ENCODE results near the gene SLC39A11. TPM values are rescaled to one million over a fixed set of nuclear protein-coding genes. Genes with fewer than 3 reads are reported as not detected.

The SLC39A11 gene
- total RNA-seq, 1 experiment from 2014 or later: 15.2 TPM

- H3K27me3 ChIP-seq (ENCODE audit: insufficient read depth, low read length): no peaks in the 10 kb centered on the region
- H4K8ac ChIP-seq (replicated peaks; ENCODE audit: insufficient read length, low read depth, low read length): no peak overlapping the region
- peaks cover 0 to 2% (median 0%) of the 10 kb centered on the region in 3 experiments; a peak in 2 of 7 replicates for H3K36me3 Mint-ChIP-seq (ENCODE audit: insufficient read depth in 1 of 3, low read depth in 3 of 3)
- TF ChIP-seq CTCF (conservative IDR thresholded peaks at IDR 0.05): no peak
- H4K20me1 ChIP-seq (ENCODE audit: control insufficient read depth, insufficient read depth, insufficient read length): no peaks in the 10 kb centered on the region
- H3K14ac ChIP-seq (ENCODE audit: insufficient read depth, low read length): no peak overlapping the region
- H3K4me1 ChIP-seq (ENCODE audit: insufficient read depth, low read length): no peaks in the 10 kb centered on the region
- no peak overlapping the region for H4K91ac ChIP-seq (ENCODE audit: insufficient read length, low read depth, low read length)
- no peak overlapping the region for H2AK5ac ChIP-seq (ENCODE audit: insufficient read length, low read length)
- H2BK12ac ChIP-seq (ENCODE audit: insufficient read length, low read depth, low read length): no peak overlapping the region
- H2BK120ac ChIP-seq (ENCODE audit: low read depth, low read length, poor library complexity, severe bottlenecking): no peak overlapping the region
- no peak overlapping the region for H2BK15ac ChIP-seq (ENCODE audit: low read depth, low read length)
- H3K9me3 Mint-ChIP-seq: peaks cover 0 to 4% of the 10 kb centered on the region in 2 experiments; a peak in 2 of 5 replicates
- no peak overlapping the region for H3K4ac ChIP-seq (ENCODE audit: low read depth, low read length)
- WGBS (ENCODE audit: extremely low coverage, insufficient read length, low lambda C conversion rate): no CpG with 5 or more reads among the region's 4 CpGs
- H3K4me3 Mint-ChIP-seq: no peak overlapping the region
- H3K79me2 ChIP-seq (ENCODE audit: insufficient read depth, low read length): no peaks in the 10 kb centered on the region
- no peak overlapping the region for H3T11ph ChIP-seq (ENCODE audit: low read length)
- no peak overlapping the region for H2BK5ac ChIP-seq (ENCODE audit: insufficient read length, low read length)
- H3K9me3 ChIP-seq (ENCODE audit: control insufficient read depth, low read depth, low read length): no peaks in the 10 kb centered on the region
- no peak overlapping the region for H3K23ac ChIP-seq (ENCODE audit: insufficient read length, low read depth, low read length)
- no peak overlapping the region for H3K56ac ChIP-seq (ENCODE audit: insufficient read length, low read depth, low read length)
- H3K27ac ChIP-seq (ENCODE audit: insufficient read length, low read depth, low read length): no peak overlapping the region
- no peaks in the 10 kb centered on the region for H3K79me1 ChIP-seq (ENCODE audit: insufficient read depth, low read depth, low read length, poor library complexity, severe bottlenecking)
- H3K4me2 ChIP-seq (ENCODE audit: insufficient read depth, insufficient read length, low read length): no peak overlapping the region
- H2BK20ac ChIP-seq (ENCODE audit: low read depth, low read length, poor library complexity, severe bottlenecking): no peak overlapping the region
- H3K23me2 ChIP-seq (ENCODE audit: insufficient read length, low read depth, low read length, poor library complexity, severe bottlenecking): no peaks in the 10 kb centered on the region
- no peak for DNase-seq
- H3K18ac ChIP-seq (ENCODE audit: insufficient read length, low read depth, low read length): no peak overlapping the region
- H3K9ac ChIP-seq (ENCODE audit: extremely low read depth, insufficient read length, low read length): no peak overlapping the region
- no peak overlapping the region for H4K5ac ChIP-seq (ENCODE audit: insufficient read length, low read depth, low read length)
- H3K27me3 Mint-ChIP-seq (ENCODE audit: low read depth): peaks cover 6% of the 10 kb centered on the region; the same call in 1 of the 2 replicates
- H3K27ac Mint-ChIP-seq: no peak overlapping the region
- no peaks in the 10 kb centered on the region for H3K4me1 Mint-ChIP-seq
- no peak overlapping the region for H2AFZ ChIP-seq (ENCODE audit: low read length)
Measured at GRCh38 chr17:72691586-72691985, 400.9 kb downstream of the SLC39A11 start.
